HepG2 (cell line): Measurements from ENCODE around the gene BIRC5. TPM values are rescaled to one million over a fixed set of nuclear protein-coding genes. Genes with fewer than 3 reads are reported as not detected.

ENCODE experiments used
- GATAD1 ChIP-seq: IDR thresholded peaks from 2 replicates; pipeline ENCODE4 v1.6.1; 2016; ENCODE audit warnings: missing genetic modification reagents, missing compliant biosample characterization
- HOXA5 ChIP-seq: sonication (generic); formaldehyde crosslinking; IDR thresholded peaks from 2 replicates; pipeline ENCODE4 v1.4.0; 2020; ENCODE audit warnings: missing genetic modification reagents
- JUN ChIP-seq: sonication (generic); formaldehyde crosslinking; IDR thresholded peaks from 2 replicates; pipeline ENCODE4 v1.4.0; 2020; ENCODE audit warnings: mild to moderate bottlenecking, missing genetic modification reagents
- MEIS2 ChIP-seq: sonication (generic); formaldehyde crosslinking; IDR thresholded peaks from 2 replicates; pipeline ENCODE4 v1.9.0; 2021; ENCODE audit warnings: mild to moderate bottlenecking, missing genetic modification reagents
- NFYB ChIP-seq: sonication (generic); formaldehyde crosslinking; IDR thresholded peaks from 2 replicates; pipeline ENCODE4 v1.4.0; 2020; ENCODE audit warnings: missing genetic modification reagents
- PAF1 ChIP-seq: IDR thresholded peaks from 2 replicates; pipeline ENCODE4 v1.6.1; 2016; ENCODE audit warnings: missing genetic modification reagents, missing compliant biosample characterization
- PHF20 ChIP-seq: sonication (generic); formaldehyde crosslinking; IDR thresholded peaks from 2 replicates; pipeline ENCODE4 v1.5.0; 2020; ENCODE audit warnings: mild to moderate bottlenecking, missing genetic modification reagents
- PHF21A ChIP-seq: sonication (generic); formaldehyde crosslinking; IDR thresholded peaks from 2 replicates; pipeline ENCODE4 v1.5.0; 2020; ENCODE audit warnings: mild to moderate bottlenecking, missing genetic modification reagents
- RAD51 ChIP-seq: fragments of 450-650 bp; IDR thresholded peaks from 2 replicates; pipeline ENCODE4 v1.6.1; 2016; ENCODE audit warnings: borderline replicate concordance
- RORA ChIP-seq: sonication (generic); formaldehyde crosslinking; IDR thresholded peaks from 2 replicates; pipeline ENCODE4 v1.5.0; 2020; ENCODE audit warnings: mild to moderate bottlenecking, missing genetic modification reagents, moderate library complexity
- SRSF1 ChIP-seq: fragments of 200-400 bp; formaldehyde crosslinking; optimal IDR thresholded peaks from 2 replicates; pipeline ENCODE3; 2017; ENCODE audit warnings: mild to moderate bottlenecking, low read depth, low read length, moderate library complexity
- TCF12 ChIP-seq, 2 experiments: fragments of 450-650 bp in 1 of 2; sonication (generic) in 1 of 2; formaldehyde crosslinking in 1 of 2; IDR thresholded peaks; 2 replicates each; pipeline versions ENCODE4 v1.6.1 to v1.8.0; 2017 to 2022; ENCODE audit warnings: antibody characterized with exemption in 1 of 2, mild to moderate bottlenecking in 1 of 2, missing genetic modification reagents in 1 of 2, moderate library complexity in 1 of 2
- TGIF2 ChIP-seq: IDR thresholded peaks from 2 replicates; pipeline ENCODE4 v1.6.1; 2016; ENCODE audit warnings: control low read depth, missing compliant biosample characterization
- ZBTB21 ChIP-seq: sonication (generic); formaldehyde crosslinking; IDR thresholded peaks from 2 replicates; pipeline ENCODE4 v1.4.0; 2020; ENCODE audit warnings: missing genetic modification reagents
- ZFY ChIP-seq: sonication (generic); formaldehyde crosslinking; IDR thresholded peaks from 2 replicates; pipeline ENCODE4 v1.4.0; 2020; ENCODE audit warnings: missing genetic modification reagents
- ZNF101 ChIP-seq: sonication (generic); formaldehyde crosslinking; IDR thresholded peaks from 2 replicates; pipeline ENCODE4 v1.4.0; 2020; ENCODE audit warnings: mild to moderate bottlenecking, low read depth, missing genetic modification reagents, borderline replicate concordance
- ZNF207 ChIP-seq: fragments of 450-650 bp; IDR thresholded peaks from 2 replicates; pipeline ENCODE4 v1.6.1; 2016; ENCODE audit warnings: antibody characterized with exemption, borderline replicate concordance
- ZNF337 ChIP-seq: sonication (generic); formaldehyde crosslinking; IDR thresholded peaks from 2 replicates; pipeline ENCODE4 v1.5.1; 2020; ENCODE audit warnings: missing genetic modification reagents, low read depth, mild to moderate bottlenecking, borderline replicate concordance
- polyA plus RNA-seq, 8 experiments: library from polyadenylated mRNA; depleted of rRNA in 3 of 8; stranded (reverse) in 7 of 8; unstranded in 1 of 8; fragments of >200 nt; fragmentation: Illumina TruSeq in 4 of 8; extraction: Trizol in 4 of 8; gene quantifications; 2 replicates each; pipeline versions ENCODE4 v1.2.1 to v1.2.3, GENCODE V29; 2011 to 2016; ENCODE audit warnings: low read depth in 4 of 8, missing spikeins in 1 of 8, mixed read lengths in 1 of 8; ENCODE audit not compliant: insufficient read depth in 1 of 8
- total RNA-seq, 5 experiments: library from RNA; depleted of rRNA; stranded (reverse); fragments of >200 nt; fragmentation: Illumina TruSeq; extraction: Trizol; gene quantifications; 2 replicates each; pipeline ENCODE4 v1.2.3, GENCODE V29; 2016; ENCODE audit warnings: low read depth in 1 of 5
- TF ChIP-seq, protein P1 (sequence below): sonication (generic); formaldehyde crosslinking; conservative IDR thresholded peaks from 2 replicates; pipeline ENCODE4 v1.4.0; 2020; ENCODE audit warnings: missing genetic modification reagents
- TF ChIP-seq, protein P2 (sequence below): sonication (generic); formaldehyde crosslinking; IDR thresholded peaks from 2 replicates; pipeline ENCODE4 v1.5.0; 2020; ENCODE audit warnings: missing genetic modification reagents, mild to moderate bottlenecking, borderline replicate concordance
- TF ChIP-seq, protein P3 (sequence below): sonication (generic); formaldehyde crosslinking; IDR thresholded peaks from 2 replicates; pipeline ENCODE4 v1.4.0; 2020; ENCODE audit warnings: missing genetic modification reagents, borderline replicate concordance
- TF ChIP-seq, protein P4 (sequence below): sonication (generic); formaldehyde crosslinking; IDR thresholded peaks from 2 replicates; pipeline ENCODE4 v1.8.0; 2022; ENCODE audit warnings: mild to moderate bottlenecking, missing genetic modification reagents; ENCODE audit not compliant: insufficient replicate concordance
- TF ChIP-seq, protein P5 (sequence below): IDR thresholded peaks from 2 replicates; pipeline ENCODE4 v1.6.1; 2016; ENCODE audit warnings: mild to moderate bottlenecking, missing biosample characterization, missing genetic modification reagents

Gene BIRC5
- total and polyA plus RNA-seq, 2 of the 13 experiments (the other 11 are each of a cell fraction or from before 2014, with no cell fraction given), result 30.3 to 135 TPM

DNA sequence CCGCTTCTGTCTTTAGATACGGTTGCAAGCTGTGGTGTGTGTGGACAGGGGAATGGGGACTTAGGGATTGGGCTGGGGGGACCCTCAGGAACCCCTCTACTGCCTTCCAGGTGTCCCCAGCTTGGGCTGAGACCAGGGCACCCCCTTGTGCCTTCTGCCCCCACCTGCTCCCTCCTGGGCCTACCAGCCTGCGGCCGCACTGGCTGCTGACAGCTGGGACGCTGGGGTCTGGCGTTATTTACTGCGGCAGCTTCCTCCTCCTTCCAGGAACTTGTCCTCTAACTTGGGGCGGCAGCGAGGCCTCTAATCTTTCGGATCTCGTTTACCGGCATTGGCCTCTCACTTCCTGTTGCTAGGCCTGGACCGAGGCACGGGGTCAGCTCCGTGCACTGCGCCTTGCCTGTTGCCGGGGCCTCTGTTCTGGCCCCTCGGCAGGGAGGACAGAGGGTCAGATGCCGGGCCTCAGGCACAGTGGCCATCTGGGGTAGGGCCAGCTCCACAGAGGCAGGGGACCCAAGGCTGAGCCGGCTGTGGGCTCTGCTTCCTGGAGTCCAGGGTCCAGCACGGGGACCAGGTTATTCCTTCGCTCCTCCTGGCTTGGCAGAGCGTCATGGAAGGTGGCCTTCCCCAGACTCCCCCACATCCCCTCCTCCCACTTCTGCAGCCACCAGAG lies 49.1 kb downstream of the BIRC5 start (continued):
- TF ChIP-seq TGIF2 (CRISPR knock-in tag) (peak; percentile 55; the same call in 1 of the 2 replicates), ZNF207 (no peak), MEIS2 (no peak; the same call in 1 of the 2 replicates), GATAD1 (peak; percentile 62; the same call in 1 of the 2 replicates), RORA (CRISPR knock-in tag) (no peak), ZNF337 (no peak), ZFY (CRISPR knock-in tag) (peak; percentile 74; the same call in 1 of the 2 replicates), HOXA5 (CRISPR knock-in tag) (no peak), PHF20 (CRISPR knock-in tag) (peak; percentile 53; the same call in 1 of the 2 replicates), PAF1 (CRISPR knock-in tag) (no peak), TCF12 (IDR thresholded peaks at IDR 0.05) (no peak), TCF12 (CRISPR knock-in tag; IDR thresholded peaks at IDR 0.05) (no peak), ZBTB21 (CRISPR knock-in tag) (peak; percentile 18; the same call in 1 of the 2 replicates), JUN (no peak), SRSF1 (no peak), PHF21A (CRISPR knock-in tag) (peak; percentile 86), RAD51 (no peak), ZNF101 (CRISPR knock-in tag) (no peak), NFYB (CRISPR knock-in tag) (no peak)
- TF ChIP-seq, protein P1, sequence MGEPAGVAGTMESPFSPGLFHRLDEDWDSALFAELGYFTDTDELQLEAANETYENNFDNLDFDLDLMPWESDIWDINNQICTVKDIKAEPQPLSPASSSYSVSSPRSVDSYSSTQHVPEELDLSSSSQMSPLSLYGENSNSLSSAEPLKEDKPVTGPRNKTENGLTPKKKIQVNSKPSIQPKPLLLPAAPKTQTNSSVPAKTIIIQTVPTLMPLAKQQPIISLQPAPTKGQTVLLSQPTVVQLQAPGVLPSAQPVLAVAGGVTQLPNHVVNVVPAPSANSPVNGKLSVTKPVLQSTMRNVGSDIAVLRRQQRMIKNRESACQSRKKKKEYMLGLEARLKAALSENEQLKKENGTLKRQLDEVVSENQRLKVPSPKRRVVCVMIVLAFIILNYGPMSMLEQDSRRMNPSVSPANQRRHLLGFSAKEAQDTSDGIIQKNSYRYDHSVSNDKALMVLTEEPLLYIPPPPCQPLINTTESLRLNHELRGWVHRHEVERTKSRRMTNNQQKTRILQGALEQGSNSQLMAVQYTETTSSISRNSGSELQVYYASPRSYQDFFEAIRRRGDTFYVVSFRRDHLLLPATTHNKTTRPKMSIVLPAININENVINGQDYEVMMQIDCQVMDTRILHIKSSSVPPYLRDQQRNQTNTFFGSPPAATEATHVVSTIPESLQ (CRISPR knock-in tag), result no peak
- TF ChIP-seq, protein P2, sequence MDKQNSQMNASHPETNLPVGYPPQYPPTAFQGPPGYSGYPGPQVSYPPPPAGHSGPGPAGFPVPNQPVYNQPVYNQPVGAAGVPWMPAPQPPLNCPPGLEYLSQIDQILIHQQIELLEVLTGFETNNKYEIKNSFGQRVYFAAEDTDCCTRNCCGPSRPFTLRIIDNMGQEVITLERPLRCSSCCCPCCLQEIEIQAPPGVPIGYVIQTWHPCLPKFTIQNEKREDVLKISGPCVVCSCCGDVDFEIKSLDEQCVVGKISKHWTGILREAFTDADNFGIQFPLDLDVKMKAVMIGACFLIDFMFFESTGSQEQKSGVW (CRISPR knock-in tag), result no peak
- TF ChIP-seq, protein P3, sequence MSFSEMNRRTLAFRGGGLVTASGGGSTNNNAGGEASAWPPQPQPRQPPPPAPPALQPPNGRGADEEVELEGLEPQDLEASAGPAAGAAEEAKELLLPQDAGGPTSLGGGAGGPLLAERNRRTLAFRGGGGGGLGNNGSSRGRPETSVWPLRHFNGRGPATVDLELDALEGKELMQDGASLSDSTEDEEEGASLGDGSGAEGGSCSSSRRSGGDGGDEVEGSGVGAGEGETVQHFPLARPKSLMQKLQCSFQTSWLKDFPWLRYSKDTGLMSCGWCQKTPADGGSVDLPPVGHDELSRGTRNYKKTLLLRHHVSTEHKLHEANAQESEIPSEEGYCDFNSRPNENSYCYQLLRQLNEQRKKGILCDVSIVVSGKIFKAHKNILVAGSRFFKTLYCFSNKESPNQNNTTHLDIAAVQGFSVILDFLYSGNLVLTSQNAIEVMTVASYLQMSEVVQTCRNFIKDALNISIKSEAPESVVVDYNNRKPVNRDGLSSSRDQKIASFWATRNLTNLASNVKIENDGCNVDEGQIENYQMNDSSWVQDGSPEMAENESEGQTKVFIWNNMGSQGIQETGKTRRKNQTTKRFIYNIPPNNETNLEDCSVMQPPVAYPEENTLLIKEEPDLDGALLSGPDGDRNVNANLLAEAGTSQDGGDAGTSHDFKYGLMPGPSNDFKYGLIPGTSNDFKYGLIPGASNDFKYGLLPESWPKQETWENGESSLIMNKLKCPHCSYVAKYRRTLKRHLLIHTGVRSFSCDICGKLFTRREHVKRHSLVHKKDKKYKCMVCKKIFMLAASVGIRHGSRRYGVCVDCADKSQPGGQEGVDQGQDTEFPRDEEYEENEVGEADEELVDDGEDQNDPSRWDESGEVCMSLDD (CRISPR knock-in tag), result 0 out of 2 replicates have a peak, but pooled peaks have one; percentile 7
- TF ChIP-seq, protein P4, sequence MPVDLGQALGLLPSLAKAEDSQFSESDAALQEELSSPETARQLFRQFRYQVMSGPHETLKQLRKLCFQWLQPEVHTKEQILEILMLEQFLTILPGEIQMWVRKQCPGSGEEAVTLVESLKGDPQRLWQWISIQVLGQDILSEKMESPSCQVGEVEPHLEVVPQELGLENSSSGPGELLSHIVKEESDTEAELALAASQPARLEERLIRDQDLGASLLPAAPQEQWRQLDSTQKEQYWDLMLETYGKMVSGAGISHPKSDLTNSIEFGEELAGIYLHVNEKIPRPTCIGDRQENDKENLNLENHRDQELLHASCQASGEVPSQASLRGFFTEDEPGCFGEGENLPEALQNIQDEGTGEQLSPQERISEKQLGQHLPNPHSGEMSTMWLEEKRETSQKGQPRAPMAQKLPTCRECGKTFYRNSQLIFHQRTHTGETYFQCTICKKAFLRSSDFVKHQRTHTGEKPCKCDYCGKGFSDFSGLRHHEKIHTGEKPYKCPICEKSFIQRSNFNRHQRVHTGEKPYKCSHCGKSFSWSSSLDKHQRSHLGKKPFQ, result peak; percentile 58
- TF ChIP-seq, protein P5, sequence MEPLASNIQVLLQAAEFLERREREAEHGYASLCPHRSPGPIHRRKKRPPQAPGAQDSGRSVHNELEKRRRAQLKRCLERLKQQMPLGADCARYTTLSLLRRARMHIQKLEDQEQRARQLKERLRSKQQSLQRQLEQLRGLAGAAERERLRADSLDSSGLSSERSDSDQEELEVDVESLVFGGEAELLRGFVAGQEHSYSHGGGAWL, result no peak
